EL (cell line): Measurements from ENCODE around the gene CDC42BPA.
A peak's percentile ranks its signal among the peaks of the same experiment; 100 is the strongest.
"Not testable (repeated sequence)": the region's sequence is repeated elsewhere in the genome, so short reads cannot be mapped to it uniquely, and the experiment has no call there.

Experiments used
- DNase-seq: peaks from one replicate; pipeline ENCODE4 v3.0.0-alpha.2; 2016

CDC42BPA gene

GRCh38 chr1:226955857-226956256, 362.4 kb downstream of the CDC42BPA start:
- DNase-seq: not testable (repeated sequence)

GRCh38 chr1:226954777-226955176, 363.5 kb downstream of the CDC42BPA start:
- no peak for DNase-seq

GRCh38 chr1:226954337-226954736, 364.0 kb downstream of the CDC42BPA start:
- no peak for DNase-seq

DNA sequence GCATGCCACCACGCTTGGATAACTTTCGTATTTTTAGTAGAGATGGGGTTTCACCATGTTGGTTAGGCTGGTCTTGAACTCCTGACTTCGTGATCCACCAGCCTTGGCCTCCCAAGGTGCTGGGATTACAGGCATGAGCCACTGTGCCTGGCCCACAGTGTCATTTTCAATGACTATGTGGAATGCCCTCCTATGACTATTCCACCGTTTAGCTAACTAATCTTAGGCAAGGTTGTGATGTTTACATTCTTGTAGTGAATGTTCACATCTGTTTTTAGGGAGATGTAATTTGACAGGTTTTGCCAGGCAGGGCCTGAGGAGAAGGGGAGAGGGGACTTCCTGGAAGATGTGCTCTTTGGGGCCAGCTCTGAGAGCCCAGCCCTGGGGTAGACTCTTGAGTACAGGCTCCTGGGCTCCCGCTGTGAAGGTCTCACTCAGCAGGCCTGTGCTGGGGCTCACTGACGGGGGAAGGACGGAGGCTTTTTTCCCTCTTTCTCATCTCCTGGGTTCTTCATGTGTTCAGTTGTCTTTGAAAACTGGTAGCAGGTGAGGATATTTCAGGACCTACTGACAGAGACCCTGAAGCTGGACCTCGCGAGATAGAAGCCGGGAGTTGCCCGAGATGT, 365.0 kb downstream of the CDC42BPA start:
- no peak for DNase-seq

DNA sequence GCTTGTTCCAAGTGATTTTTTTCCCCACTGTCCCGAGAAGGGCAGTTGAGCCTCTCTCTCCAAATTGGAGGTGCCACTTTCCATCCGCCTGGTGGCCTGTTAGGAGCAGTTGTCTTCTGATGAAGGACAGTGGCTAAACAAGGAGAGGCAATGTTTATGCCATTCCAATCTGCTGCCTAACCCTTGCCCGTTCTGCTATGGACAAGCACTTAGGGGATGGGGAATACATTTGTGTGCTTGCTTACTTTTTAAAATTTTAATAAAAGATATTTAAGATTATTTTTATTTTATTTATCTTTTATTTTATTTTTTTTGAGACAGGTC, 366.2 kb downstream of the CDC42BPA start:
- no peak for DNase-seq

DNA sequence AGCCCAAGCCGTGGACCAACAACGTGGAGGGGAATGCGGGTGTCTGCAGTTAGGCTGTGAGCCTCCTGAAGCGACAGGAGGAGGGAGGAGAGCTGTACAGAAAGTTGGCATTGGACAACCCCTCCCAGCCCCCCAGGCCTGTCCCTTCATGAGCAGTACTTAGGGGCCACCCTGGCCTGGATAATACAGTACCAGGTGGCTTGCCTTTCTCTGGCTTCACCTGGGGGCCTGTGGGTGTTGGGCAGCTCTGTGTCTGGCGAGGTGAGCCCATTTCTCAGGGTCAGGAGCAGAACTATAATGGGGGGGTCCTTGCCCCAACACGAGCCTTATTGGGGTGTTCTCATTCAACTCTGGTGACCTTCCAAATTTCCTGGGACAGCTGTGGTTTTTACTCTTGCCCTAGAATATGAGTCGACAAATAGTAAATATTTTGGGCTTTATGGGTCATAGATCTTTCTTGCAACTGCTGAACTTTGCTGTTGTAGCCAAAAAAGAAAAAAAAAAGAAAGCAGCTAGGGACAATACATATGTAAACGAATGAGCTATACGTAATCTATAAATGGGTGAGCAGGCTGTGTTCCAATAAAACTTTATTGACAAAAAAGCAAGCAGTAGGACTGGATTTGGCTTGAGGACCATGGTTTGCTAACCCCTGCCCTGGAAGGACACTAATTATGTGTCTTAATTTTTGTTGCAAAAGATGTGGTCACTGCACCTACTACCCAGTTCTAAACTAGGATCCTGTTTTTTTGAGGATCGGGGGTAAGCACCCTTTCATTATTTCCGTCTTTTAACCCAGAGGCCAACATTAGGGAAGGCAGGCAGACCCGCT, 366.8 kb downstream of the CDC42BPA start:
- no peak for DNase-seq

DNA sequence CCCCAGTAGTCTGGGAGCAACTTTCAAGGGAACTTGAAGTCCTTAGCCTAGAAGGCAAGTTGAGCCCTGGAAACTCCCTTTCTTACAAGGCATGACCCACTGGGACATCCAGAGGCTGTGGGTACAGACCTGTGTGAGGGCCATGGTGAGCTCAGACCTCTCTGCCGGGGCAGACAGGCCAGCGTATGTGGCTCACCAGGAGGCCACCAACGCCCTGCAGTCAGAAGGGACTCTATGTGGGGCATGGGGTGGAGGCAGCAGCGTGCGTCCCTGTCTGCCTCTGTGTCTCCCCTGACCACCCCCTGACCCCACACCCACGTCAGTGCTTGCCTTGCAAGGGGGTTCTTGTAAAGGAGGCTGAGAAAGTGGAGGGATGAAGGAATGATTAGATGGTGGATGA, 367.4 kb downstream of the CDC42BPA start:
- DNase-seq: no peak

- DNase-seq: no peak
Observed at GRCh38 chr1:226950316-226950715, 368.0 kb downstream of the CDC42BPA start.

- DNase-seq: no peak
Observed at GRCh38 chr1:226949401-226949800, 368.9 kb downstream of the CDC42BPA start.

- DNase-seq: no peak
Observed at GRCh38 chr1:226948996-226949395, 369.3 kb downstream of the CDC42BPA start.

GRCh38 chr1:226948480-226948879, 369.8 kb downstream of the CDC42BPA start:
- DNase-seq: no peak

- no peak for DNase-seq
Observed at GRCh38 chr1:226948051-226948450, 370.2 kb downstream of the CDC42BPA start.

- peak; percentile 12 for DNase-seq
Observed at GRCh38 chr1:226946841-226947240, 371.5 kb downstream of the CDC42BPA start.

DNA sequence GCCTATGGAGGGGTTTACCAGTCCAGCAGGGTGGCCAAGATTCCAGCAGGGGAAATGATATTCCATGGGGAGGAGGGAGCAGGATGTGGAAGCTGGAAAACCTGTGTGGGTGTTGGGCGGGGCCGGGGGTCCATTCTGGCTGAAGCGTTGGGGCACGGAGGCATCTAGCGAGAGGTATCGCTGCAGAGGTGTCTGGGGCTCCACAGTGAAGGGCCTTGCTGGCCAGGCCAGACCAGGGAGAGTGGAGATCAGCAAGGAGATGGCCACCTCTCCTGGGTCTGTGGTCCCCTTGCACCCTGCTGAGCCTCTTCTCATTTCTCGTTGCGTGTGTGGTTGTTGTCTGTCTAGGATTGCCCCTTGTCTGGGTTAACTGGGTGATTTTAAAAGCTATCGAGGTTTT, 372.0 kb downstream of the CDC42BPA start:
- no peak for DNase-seq

DNA sequence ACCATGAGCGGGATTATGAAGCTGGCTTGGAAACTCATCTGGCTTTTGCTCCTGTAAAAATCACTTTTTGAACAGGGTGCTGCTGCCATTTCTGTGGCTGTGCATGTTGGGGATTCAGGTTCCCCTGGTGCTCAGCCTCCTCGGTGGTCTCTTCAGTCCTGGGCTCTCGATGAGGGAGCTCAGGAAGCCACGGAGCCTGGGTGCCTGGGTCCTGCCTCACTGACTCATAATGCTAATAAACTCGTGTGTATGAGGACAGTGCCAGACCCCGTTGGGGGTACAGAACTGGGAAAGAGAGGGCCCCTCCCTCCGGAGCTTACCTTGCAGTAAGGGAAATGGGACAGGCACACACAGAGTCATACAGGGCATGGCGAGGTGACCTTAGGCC, 372.4 kb downstream of the CDC42BPA start:
- DNase-seq: no peak

- DNase-seq: no peak
Observed at GRCh38 chr1:226945106-226945857, 373.0 kb downstream of the CDC42BPA start.

DNA sequence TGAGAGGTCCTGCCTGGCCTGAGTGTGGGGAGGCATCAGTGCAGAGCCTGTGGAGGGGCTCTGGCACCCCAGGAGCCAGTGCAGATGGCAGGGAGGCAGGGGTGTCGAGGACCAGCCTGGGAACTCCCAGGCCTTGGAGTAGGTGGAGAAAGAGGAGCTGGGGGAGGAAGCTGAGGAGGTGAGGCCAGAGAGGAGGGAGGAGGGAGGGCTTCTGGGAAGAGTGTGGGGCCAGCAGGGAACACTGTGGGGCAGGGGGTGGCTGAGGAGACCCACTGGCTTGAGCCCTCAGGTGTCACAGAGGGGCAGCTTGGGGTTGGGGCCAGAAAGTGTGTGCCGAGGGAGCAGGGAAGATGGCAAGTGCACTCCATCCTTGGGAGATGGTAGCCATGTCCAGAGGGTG, 374.4 kb downstream of the CDC42BPA start:
- no peak for DNase-seq

GRCh38 chr1:226943156-226943555, 375.1 kb downstream of the CDC42BPA start:
- DNase-seq: no peak

DNA sequence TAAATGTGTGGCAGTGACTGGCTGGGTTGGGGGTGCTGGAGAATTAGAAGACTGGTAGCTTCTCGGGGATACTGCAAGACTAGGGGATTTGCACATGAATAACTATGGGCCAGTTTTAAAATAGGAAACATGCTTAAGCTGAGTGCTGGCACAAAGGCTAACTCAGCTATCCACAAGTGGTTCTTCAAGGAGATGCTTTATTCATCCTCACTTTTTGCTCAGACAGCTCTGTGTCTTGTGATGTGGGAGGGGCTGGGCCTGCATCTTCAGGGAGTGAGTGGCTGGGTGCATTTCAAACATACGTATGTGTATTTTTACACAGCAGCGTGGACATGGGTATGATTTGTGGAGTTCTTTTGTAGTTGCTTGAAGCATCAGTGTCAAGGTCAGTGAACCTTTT, 375.9 kb downstream of the CDC42BPA start:
- DNase-seq: no peak

- DNase-seq: no peak
Observed at GRCh38 chr1:226940806-226941067, 377.6 kb downstream of the CDC42BPA start.

DNA sequence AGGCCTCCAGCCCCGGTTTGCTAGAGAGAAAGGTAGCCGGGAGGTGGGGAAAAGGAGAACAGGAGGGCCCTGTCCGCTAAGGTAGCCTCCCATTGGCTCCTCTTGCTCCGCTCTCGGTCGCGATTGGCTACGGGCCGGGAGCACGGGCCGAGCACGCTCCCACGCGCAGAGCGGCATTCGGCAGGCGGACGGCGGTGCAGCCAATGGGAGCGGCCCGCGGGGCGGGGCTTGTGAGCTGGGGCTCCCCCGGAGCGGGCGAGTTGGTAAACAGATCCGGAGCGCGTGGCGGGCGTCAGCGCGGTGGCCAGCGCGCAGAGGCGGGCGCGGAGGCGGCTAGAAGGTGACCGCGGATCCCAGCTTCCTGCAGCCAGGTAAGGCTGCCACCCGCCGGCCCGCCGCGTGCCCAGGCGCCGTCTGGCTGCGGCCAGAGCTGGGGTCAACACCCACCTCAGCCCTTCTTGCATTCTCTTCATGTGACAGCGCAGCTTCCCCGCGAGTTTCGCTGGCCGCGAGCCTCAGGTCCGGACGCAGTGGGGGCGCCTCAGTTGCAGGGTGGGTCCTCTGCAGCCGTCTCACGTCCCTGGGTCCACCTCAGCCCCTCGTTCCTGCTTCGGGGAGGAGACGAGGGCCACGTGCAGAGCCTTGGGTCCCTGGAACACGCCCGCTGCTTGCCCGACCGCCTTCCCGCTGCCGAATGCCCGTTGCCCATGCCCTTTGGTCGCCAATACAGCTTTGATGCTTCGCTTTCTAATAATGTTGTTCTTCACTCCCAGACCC, 378.1 kb downstream of the CDC42BPA start, which contains the start of gene COQ8A:
Gene COQ8A, plus strand, starts transcription at position 266 of the 777 bp plus-strand sequence. CDS start 21,092 bp downstream, outside the sequence.
- DNase-seq: peak; percentile 100
